Measurements from ENCODE around the gene PTH1R.

The PTH1R gene

DNA sequence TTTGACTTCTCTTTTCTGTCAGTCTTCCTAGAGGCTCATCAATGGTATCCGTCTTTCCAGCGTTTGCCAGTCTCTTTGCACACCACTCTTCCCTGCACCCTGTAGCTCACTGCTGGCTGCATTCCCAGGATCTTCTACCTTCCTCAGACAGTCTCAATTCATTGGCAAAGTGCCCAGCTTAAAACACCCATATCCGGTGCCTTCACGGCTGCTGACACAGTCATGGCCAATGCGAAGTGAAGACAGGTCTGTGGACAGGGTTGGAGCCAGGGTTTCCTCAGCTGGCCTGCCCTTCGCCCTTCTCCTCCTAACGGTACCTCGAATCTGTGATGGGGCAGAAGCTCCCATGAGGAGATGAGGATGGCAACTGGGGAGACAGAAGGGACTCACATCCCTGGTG lies 36.1 kb downstream of the PTH1R start:
- peak; percentile 50 for DNase-seq (ENCODE audit: low read depth, low spot score)

DNA sequence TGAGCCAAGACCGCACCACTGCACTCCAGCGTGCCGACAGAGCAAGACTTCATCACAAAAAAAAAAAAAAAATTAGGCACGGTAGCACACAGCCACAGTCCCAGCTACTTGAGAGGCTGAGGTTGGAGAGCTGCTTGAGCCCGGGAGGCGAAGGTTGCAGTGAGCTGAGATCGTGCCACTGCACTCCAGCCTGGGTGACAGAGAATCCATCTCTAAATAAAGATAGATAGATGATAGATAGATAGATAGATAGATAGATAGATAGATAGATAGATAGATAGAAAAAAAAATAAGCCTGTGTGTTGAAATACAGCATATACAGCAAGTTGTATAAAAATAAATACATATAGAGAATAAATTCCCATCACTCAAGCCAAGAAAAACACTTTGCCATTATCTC lies 37.3 kb downstream of the PTH1R start:
- no peak for DNase-seq (ENCODE audit: low read depth, low spot score)

DNA sequence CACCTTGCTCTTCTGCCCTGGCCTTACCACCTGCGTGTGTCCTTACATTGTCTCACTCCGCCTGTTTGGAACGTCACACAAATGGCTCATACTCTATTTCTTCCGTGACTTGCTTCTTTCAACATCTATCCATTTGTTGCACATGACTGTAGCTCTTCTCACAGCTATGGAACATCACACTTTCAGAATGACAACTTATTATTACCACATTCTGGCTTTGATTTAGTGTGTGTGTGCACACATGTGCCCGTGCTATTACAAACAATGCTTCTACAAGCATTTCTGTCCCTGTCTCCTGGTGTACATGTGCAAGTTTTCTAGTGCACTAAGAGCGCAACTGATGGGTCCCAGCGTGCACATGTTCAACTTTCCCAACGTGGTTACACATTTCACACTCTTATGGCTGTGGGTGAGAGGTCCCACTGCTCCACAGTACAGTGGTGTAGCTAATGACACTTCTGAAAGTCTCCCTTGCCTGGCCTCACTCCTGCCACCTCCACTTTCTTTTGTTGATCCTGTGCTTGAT lies 37.8 kb downstream of the PTH1R start:
- DNase-seq (ENCODE audit: low read depth, low spot score), result no peak

DNA sequence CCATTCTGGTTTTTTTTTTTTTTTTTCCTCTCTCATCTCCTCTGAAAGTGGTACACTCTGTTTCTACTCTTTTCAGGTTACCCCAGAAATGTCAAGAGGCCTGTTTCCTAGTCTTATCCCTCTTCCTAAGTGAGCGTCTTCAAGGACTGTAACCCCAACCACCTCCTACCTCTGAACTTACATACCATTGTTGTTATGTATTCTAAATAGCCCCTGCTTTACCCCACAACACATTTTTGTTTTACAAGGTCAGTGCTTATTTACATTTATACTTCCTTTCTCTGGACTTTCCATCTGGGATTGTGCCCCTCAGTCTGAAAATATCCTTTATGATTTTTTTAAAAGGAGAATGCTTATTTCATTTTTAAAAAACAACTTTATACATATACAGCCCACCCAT lies 38.8 kb downstream of the PTH1R start:
- no peak for DNase-seq (ENCODE audit: low read depth, low spot score)

DNA sequence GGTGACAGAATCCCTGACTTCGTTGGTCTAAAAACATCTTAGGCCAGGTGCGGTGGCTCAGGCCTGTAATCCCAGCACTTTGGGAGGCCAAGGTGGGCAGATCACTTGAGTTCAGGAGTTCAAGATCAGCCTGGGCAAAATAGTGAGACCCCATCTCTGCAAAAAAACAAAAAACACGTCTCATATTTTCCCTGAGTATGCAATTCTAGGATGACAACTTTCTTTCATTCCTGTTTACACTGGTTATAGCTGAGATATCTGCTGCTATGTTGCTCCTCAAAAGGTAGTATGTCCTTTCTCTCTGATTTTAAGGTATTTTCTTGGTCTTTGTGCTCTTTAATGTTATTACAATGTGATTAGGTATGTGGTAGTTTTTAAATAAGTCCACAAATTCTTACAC lies 39.3 kb downstream of the PTH1R start:
- DNase-seq (ENCODE audit: low read depth, low spot score), result no peak

DNA sequence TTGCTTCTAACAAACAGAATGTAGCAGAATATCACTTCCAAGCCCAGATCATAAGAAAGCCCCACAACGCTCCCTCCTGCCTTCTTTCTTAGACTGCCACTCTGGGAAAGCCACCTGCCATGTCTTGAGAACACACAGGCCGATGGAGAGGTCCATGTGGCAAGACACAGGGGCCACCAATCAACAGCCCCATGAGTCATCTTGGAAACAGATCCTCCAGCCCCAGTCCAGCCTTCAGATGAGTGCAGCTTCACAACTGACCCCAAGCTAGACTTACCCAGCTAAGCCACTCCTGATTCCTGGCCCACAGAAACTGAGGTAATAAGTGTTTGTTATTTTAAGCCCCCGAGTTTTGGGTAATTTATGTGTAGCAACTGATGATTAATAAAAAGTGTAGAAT lies 39.7 kb downstream of the PTH1R start:
- DNase-seq (ENCODE audit: low read depth, low spot score), result no peak

DNA sequence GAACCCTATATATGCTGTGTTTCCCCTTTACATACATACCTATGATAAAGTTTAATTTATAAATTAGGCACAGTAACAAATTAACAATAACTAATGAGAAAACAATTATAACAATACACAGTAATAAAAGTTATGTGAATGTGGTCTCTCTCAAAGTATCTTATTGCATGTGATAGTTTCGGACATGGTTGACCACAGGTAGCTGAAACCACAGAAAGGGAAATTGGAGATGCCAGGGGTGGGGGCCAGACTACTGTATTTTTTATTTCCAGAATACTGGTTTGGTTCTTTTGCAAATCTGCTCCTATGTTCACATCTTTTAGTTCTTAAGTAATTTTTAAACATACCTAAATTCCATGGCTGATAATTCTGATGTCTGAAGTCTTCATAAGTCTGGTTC lies 40.7 kb downstream of the PTH1R start:
- DNase-seq (ENCODE audit: low read depth, low spot score), result no peak

DNA sequence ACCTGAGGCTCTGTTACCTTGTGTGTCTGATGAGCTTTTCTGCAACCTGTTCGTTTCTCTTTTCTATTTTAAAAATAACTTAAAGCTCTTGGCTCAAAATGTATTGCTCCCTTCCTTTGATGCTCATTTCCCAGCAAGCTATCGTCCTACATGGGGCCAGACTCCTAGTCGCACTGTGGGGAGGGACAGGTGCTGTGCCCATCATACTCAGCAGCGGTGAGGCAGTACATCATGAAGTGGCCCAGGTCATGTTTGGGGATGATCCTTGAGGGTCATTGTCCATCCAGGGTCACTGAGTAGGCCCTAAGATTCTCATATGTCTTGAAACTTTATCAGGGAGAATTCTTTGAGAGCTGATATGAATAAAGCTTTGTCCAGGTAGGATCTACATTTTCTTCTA lies 41.1 kb downstream of the PTH1R start:
- DNase-seq (ENCODE audit: low read depth, low spot score), result no peak

DNA sequence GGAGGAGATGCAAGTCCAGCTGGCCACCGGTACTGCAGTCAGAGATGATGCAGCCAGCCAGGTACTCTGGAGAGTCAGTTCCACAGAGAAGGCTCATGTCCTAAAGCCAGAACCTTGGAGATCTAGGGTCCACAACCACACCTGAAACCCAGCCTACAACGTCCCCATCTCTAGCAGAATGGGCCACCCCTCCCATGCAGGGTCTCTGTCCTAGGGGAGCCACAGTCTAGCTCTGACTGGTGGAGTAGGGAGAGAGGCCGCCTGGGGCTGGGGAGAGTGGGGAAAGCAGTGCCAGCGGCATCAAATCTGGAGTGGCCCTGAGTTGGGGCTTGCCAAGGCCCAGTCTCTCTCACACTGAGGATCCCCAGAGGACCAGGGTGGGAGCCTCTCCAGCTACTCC lies 43.5 kb downstream of the PTH1R start:
- DNase-seq (ENCODE audit: low read depth, low spot score), result no peak

DNA sequence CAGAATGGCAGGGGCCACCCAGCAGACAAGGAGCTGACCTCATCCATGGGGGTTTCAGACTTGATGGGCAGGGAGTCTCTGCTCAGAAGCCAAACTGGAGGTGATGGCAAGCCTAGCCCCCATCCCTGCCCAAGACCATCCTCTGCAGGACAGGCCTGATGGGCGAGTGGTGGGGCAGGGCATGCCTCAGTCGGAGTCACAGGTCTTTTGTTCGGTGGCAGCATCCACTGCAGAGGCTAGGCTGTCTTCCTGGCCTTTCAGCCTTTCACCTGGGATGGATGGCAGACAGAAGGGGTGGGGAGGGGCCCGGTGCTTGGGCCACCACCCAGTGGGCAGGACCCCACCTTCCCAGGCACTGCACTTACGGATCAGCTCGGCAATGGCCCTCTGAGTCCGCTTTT lies 44.4 kb downstream of the PTH1R start:
- DNase-seq (ENCODE audit: low read depth, low spot score), result no peak

DNA sequence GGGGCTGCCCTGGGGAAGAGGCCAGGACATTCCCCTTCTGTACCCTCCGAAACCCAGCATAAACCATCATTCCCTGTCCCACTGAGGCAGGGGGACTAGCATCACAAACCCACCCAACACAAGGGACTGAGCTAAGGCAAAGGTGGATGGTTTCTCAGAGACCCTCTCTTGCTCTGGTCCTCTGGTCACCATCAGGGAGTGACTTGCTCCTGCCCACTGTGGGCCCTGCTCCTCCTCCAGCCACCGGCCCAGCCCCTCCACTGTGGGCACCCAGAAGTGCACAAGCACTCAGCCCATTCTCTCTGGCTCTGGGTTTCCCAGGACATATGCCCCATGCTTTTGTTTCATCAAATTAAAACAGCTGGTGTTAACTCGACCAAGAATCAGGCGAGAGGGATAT lies 44.9 kb downstream of the PTH1R start:
- no peak for DNase-seq (ENCODE audit: low read depth, low spot score)

DNA sequence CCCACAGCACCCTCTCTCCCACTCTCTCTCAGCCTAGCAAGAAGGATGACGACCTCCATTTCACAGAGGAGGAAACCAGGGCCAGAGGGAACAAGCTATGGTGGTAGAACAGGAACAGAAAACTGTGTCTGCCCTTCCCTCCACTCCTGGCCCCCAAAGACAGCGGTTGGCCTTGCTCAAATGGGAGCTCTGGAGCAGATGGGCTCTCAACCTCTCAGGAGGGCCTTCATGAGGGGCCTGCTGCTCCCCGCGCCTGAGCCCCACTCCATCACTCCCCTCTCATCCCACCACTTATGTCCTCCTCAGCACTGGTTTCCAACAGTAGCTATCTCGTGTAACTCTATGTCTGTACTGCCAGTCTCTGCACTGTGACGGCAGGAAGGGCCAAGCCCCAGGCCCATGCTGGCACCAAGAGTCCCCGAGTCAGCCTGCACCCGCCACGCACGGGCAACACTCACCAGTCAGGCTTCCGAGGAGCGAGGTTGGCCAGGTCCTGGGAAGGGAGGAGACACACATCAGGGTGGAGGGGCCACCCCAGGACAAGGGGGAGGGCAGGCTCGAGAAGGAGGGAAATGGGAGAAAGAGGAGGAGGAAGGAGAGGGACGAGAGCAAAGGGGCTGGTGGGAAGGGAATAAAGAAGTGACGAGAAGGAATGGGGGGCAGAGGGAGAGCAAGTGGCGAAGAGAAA lies 45.5 kb downstream of the PTH1R start:
- no peak for DNase-seq (ENCODE audit: low read depth, low spot score)

DNA sequence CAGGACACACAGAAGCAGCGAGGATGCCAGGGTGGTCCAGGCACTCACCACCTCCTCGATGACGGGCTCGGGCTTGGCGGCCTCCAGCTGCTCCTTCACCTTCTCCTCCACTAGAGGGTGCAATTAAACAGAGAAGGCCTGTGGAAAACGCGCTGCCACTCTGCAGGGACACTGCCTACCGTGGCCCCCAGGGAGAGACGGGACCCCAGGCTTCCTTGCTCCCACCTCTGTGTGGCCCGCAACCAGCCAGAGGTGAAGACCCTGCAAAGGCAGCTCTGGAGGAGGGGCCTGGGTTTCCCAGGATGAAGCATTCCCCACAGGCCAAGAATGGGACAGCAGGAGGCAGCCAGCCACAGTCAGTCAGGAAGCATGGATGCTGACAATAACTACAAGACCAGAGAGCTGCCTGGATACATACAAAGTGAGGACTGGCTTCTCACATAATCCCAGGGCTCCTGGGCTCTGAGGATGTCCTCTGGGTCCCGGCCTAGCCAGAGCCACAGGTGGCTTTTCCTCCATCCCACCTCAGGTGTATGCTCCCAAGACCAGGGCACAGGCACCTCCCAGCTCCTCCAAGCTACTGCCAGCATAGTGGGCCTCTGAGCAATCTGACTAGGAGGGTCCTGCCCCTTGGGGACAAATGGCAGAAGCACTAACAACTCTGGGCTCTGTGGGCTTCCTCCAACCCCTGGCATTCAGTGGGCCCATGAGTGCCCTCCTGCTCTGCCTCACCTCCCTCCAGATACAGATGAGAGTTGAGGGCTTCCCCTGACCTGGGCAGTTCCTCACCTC lies 46.2 kb downstream of the PTH1R start:
- DNase-seq (ENCODE audit: low read depth, low spot score), result no peak

DNA sequence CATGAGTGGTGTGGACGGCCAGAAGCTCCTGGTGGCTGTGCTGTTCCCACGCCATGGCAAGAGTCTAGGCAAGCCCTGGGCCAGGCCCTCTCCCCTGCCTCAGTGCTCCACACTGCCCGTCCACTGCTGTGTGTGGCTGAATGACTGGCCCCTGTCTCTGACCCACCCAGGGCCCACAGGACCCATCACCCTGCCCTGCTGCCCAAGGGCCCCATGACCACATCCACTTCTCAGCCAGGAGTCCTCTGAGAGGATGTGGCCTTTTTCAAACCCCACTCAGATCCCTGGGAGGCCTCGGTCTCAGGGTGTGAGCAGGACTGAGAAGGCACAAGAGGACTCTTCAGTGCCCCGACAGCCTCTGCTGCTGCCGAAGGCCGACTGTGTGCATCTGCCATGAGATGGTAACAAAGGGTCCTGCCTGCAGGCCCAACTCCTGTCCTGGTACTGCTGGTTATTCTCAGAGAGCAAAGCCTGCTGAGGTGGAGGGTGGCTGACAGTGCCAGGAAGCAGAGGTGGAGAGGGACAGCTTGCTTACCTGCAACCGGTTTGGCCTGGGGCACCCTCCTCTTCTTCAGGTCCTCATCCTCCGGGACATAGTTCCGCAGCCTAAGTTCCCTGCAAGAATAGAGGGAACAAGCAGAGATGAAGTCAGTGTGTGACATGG lies 47.5 kb downstream of the PTH1R start:
- no peak for DNase-seq (ENCODE audit: low read depth, low spot score)

DNA sequence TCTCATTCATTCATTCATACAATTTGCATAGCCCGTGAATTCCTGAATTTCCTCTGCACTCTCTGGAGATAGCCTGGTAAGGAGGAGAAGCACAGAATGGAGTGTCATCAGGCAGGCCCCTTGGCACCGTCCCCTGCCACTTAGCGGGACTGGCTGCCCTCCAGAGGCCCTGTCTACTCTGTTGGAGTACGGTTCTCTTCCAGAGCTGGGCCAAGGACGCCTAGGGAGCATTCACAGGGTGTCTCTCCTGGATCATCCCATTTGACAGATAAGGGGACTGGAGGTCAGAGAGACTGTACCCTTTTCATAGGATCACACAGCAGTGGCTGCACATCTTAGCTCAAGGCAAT lies 48.0 kb downstream of the PTH1R start:
- DNase-seq (ENCODE audit: low read depth, low spot score), result no peak

DNA sequence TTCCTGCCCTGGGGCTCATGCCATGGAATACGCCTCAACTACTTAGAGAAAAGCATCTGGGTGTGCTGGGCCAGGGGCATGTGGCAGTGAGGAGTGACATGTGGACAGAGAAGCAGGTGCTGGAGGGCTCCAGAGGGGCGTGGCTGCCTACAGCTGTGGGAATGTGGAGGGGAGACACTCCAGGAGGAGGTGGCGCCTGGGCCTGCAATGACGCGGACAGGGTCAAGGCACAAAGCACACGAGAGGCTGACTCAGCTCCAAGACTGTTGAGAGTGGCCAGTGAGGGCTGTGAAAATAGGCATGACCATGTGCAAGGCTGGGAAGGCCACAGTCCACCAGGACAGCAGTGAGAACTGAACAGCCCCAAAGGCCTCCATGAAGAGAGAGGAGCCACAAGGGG lies 48.5 kb downstream of the PTH1R start:
- no peak for DNase-seq (ENCODE audit: low read depth, low spot score)

DNA sequence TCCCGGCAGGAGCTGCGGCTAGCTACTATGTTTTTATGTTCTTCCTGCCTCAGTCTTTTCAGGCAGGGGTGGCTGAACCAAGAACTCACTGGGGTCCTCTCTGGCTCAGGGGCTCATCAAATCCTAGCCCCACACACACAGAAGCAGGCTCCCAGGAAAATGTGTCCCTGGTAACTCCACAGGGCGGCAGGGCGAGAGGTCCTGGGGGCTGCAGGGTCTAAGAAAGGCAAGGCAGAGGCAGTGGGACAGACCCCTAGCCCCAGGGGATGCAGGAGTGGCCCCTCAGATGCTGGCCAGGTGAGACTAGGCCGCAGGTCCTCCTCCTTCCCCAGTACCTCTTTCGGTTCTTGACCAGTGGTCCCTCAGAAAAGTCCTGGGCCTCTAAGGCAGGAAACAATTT lies 48.9 kb downstream of the PTH1R start:
- no peak for DNase-seq (ENCODE audit: low read depth, low spot score)

DNA sequence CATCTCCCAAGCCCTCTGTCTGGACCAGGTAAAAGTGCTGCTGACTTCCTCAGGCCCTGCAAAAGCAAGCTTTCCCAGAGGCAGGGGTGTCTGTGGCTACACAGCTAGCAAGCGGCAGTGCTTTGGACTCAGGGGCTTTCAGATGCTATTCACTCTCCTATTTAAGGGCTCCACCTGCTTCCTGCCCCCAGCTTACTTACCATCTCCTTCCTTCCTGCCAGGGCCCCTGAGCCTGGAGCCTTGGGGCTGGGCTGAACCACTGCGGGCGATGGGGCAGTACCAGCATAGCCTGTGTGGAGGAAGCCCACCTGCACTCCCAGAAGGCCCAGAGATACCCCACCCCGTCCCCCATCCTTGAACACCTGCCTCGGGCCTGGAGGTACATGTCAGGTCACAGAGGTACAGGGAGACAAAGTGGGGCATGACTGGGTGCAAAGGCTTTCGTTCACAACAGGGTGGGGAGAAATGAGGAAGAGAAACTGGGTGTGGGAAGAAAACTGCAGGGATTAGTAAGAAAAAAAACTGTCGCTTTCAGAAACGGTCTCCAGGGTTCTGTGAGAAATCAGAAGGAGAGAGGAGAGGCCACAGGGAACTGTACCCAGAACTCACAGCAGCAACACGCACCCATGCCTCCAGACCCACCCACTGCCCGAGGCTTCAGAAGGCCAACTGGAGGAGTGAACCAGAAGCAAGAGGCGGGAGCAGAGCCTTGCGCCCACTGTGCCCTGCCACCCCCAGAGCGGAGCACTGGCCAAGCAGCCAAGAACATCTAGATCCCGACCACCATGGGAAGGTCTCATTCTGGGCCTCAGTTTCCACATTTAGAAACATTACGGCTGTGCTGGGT lies 49.6 kb downstream of the PTH1R start:
- no peak for DNase-seq (ENCODE audit: low read depth, low spot score)

DNA sequence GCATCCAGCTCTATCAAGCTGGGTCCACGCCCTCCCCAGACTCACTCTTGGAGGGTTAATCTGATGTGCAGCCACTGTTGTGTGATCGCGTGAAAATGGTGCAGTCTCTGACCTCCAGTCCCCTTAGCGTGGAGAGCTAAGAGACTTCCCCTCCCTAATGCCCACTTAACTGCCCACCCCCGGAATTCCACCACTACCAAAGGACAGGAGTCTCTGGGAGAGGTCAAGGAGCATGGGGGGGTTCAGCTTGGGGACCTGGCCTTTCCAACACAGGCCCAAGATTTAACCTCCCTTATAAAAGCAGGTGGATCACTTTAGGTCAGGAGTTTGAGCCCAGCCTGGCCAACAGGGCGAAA lies 50.2 kb downstream of the PTH1R start:
- no peak for DNase-seq (ENCODE audit: low read depth, low spot score)

DNA sequence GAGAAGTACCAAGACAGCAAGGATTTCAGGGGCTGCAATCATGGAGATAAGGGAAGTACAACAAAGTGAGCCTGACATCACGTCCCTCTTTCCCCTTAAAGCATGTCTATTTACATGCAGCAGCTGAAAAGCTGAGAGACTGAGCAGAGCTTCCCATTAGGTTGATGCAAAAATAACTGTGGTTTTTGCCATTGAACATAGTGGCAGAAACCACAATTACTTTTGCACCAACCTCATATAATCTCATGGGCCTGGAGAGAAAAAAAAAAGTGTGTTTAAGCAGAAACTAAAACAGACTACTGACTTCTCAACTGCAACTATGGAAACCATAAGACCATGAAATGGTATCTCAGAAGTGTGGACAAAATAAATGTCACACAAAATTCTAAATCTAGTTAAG lies 50.8 kb downstream of the PTH1R start:
- no peak for DNase-seq (ENCODE audit: low read depth, low spot score)

DNA sequence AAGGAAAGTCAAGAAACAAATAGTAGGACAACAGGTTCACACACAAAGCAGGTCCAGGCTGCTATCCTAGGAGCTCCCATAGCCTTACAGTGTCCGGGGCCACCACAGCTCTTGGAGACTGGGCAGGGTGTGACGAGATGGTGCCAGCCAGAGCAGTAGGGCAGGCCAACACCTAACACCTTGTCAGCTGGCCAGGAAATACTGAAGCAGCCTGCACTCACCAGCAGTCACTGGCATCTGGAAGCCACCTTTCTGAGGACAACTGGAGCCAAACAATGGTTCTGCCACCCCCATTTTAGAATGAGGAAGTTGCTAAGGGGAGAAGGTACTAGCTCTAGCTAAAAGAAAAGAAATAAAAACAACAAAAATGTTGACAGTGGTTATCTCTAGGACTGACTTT lies 51.8 kb downstream of the PTH1R start:
- DNase-seq (ENCODE audit: low read depth, low spot score), result no peak

Data from smooth muscle cell of the brain vasculature (primary cell).